22Rv1 (cell line): ENCODE measurements around the gene ABHD12.

Source experiments
- ZFX ChIP-seq: fragments of 450-650 bp; IDR thresholded peaks from 2 replicates; pipeline ENCODE4 v1.6.1; 2017; ENCODE audit warnings: antibody characterized with exemption, borderline replicate concordance
- TF ChIP-seq, protein P1 (sequence below): fragments of 450-650 bp; IDR thresholded peaks from 2 replicates; pipeline ENCODE4 v1.5.1; 2017; ENCODE audit warnings: mild to moderate bottlenecking

DNA sequence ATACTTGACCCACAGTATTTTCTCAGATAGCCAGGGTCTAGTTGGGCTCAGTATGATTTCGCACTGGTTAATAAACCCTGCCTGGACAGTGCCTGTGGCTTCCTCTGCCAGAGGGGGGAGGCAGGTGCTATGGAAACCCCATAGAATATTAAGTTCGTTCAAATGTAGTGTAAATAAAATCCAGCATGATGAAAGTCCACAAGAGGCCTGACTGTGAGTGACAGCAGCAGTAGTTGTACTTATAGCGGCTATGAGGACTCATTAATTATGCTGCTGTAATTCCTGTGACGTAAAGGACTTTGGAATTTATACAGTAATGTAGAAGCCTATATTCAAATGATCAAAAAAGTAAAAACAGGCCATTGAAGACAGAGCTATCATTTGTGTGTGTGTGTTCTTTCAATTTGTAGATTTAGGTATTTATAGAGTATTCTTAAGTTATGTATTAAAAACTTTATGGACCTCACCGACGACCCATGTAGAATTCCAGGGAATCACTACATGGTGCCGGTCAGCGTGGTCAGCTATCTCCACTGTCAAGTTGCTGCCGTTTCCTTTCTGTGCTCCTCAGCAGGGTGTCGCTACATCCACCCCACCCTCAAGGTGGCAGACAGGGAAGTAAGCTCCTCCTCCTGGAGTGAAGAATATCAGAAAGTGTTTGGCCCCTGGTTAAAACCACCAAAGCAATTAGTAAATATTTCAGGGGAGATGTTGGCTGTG, 132.7 kb downstream of the ABHD12 start:
- TF ChIP-seq, protein P1, sequence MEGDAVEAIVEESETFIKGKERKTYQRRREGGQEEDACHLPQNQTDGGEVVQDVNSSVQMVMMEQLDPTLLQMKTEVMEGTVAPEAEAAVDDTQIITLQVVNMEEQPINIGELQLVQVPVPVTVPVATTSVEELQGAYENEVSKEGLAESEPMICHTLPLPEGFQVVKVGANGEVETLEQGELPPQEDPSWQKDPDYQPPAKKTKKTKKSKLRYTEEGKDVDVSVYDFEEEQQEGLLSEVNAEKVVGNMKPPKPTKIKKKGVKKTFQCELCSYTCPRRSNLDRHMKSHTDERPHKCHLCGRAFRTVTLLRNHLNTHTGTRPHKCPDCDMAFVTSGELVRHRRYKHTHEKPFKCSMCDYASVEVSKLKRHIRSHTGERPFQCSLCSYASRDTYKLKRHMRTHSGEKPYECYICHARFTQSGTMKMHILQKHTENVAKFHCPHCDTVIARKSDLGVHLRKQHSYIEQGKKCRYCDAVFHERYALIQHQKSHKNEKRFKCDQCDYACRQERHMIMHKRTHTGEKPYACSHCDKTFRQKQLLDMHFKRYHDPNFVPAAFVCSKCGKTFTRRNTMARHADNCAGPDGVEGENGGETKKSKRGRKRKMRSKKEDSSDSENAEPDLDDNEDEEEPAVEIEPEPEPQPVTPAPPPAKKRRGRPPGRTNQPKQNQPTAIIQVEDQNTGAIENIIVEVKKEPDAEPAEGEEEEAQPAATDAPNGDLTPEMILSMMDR = no peak
- no peak for TF ChIP-seq ZFX
